ENCODE results near the gene TNIP1. TPM values are rescaled to one million over a fixed set of nuclear protein-coding genes. Genes with fewer than 3 reads are reported as not detected.

TNIP1 gene
- total and polyA plus RNA-seq, 2 experiments from 2014 or later = 57.0 to 64.6 TPM

GRCh38 chr5:151067632-151068432 lies 13.0 kb downstream of the TNIP1 start:
- Histone ChIP-seq H3K27ac (no peak overlapping the region), H2AFZ (no peak overlapping the region), H3K4me1 (ENCODE audit: insufficient read depth) (peaks cover 13% of the 10 kb centered on the region), H3K4me3 (no peak overlapping the region), H3K79me2 (peaks cover 92% of the 10 kb centered on the region), H3K4me2 (no peak overlapping the region), H4K20me1 (ENCODE audit: insufficient read depth, poor library complexity, severe bottlenecking) (peaks cover 55% of the 10 kb centered on the region), H3K9me3 (ENCODE audit: low read depth) (no peaks in the 10 kb centered on the region), H3K9me2 (replicated peaks; ENCODE audit: insufficient read depth) (no peaks in the 10 kb centered on the region), H3K27me3 (no peaks in the 10 kb centered on the region), H3K36me3 (replicated peaks; ENCODE audit: insufficient read depth, low read depth) (no peaks in the 10 kb centered on the region)
- TF ChIP-seq EZH2 (IDR thresholded peaks at IDR 0.05; ENCODE audit: borderline replicate concordance) (no peak), EZH2phosphoT487 (IDR thresholded peaks at IDR 0.05; ENCODE audit: low read depth, severe bottlenecking, unreplicated experiment) (no peak)
- TF ChIP-seq, protein P1, sequence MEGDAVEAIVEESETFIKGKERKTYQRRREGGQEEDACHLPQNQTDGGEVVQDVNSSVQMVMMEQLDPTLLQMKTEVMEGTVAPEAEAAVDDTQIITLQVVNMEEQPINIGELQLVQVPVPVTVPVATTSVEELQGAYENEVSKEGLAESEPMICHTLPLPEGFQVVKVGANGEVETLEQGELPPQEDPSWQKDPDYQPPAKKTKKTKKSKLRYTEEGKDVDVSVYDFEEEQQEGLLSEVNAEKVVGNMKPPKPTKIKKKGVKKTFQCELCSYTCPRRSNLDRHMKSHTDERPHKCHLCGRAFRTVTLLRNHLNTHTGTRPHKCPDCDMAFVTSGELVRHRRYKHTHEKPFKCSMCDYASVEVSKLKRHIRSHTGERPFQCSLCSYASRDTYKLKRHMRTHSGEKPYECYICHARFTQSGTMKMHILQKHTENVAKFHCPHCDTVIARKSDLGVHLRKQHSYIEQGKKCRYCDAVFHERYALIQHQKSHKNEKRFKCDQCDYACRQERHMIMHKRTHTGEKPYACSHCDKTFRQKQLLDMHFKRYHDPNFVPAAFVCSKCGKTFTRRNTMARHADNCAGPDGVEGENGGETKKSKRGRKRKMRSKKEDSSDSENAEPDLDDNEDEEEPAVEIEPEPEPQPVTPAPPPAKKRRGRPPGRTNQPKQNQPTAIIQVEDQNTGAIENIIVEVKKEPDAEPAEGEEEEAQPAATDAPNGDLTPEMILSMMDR (IDR thresholded peaks at IDR 0.05; ENCODE audit: poor library complexity) = no peak
- DNase-seq (ENCODE audit: low spot score) = no peak
- 97% methylated on average over 14 of the region's 14 CpGs for WGBS (ENCODE audit: low lambda C conversion rate, missing lambda C conversion rate)

DNA sequence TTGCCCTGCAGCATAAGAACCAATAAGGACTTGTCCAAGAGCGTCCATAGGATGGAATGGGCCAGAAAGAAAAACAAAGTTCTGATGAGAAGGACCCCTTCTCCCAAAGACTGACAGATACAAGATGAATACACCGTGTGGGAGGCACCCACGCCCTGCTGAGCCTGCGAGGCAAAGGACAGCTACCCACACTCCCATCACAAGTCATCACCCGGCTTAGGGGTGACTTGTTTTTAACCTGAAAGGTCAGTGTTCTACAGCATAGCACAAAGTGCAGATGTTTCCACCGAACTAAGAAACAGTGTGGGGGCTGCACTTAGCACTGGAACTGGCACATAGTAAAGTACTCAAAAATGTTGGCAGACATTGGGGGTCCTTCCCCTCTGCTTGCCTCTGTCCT lies 13.9 kb downstream of the TNIP1 start:
- 90% methylated on average over 6 of the region's 6 CpGs for WGBS (ENCODE audit: low lambda C conversion rate, missing lambda C conversion rate)
- TF ChIP-seq EZH2 (IDR thresholded peaks at IDR 0.05; ENCODE audit: borderline replicate concordance) (no peak), EZH2phosphoT487 (IDR thresholded peaks at IDR 0.05; ENCODE audit: low read depth, severe bottlenecking, unreplicated experiment) (no peak)
- TF ChIP-seq, protein P1 (IDR thresholded peaks at IDR 0.05; ENCODE audit: poor library complexity) = no peak
- no peak overlapping the region for H3K4me2 ChIP-seq
- H4K20me1 ChIP-seq (ENCODE audit: insufficient read depth, poor library complexity, severe bottlenecking) = peaks cover 49% of the 10 kb centered on the region
- H3K27me3 ChIP-seq = no peaks in the 10 kb centered on the region
- no peaks in the 10 kb centered on the region for H3K36me3 ChIP-seq (replicated peaks; ENCODE audit: insufficient read depth, low read depth)
- H3K9me3 ChIP-seq (ENCODE audit: low read depth) = no peaks in the 10 kb centered on the region
- H3K9me2 ChIP-seq (replicated peaks; ENCODE audit: insufficient read depth) = no peaks in the 10 kb centered on the region
- no peak overlapping the region for H3K4me3 ChIP-seq
- peaks cover 13% of the 10 kb centered on the region for H3K4me1 ChIP-seq (ENCODE audit: insufficient read depth)
- no peak overlapping the region for H3K27ac ChIP-seq
- DNase-seq (ENCODE audit: low spot score) = no peak
- no peak overlapping the region for H2AFZ ChIP-seq
- H3K79me2 ChIP-seq = peaks cover 89% of the 10 kb centered on the region

DNA sequence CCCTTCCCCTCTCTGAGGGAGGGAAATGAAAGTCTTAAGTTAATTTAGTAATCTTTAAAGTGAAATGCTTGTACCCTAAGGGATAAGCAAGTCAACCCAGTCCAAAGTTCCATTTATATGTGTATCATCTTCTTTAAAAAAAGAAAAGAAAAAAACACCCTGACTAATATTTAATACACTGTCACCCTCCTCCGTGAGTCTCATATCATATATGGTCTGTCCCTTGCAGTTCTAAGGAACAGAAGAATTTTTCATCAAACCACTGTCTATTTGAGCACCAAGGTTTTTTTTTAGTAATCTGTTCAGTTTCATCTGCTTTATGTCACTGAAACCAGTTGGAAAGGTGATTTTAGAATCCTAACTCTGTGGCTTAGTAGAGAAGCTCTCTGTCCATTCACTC lies 15.2 kb downstream of the TNIP1 start:
- 94% methylated on average over 1 of the region's 1 CpG for WGBS (ENCODE audit: low lambda C conversion rate, missing lambda C conversion rate)
- Histone ChIP-seq H3K9me3 (ENCODE audit: low read depth) (no peaks in the 10 kb centered on the region), H3K4me2 (no peak overlapping the region), H3K4me3 (no peak overlapping the region), H3K36me3 (replicated peaks; ENCODE audit: insufficient read depth, low read depth) (no peaks in the 10 kb centered on the region), H3K4me1 (ENCODE audit: insufficient read depth) (peaks cover 13% of the 10 kb centered on the region), H3K79me2 (peaks cover 79% of the 10 kb centered on the region), H3K27ac (no peak overlapping the region), H2AFZ (no peak overlapping the region), H3K9me2 (replicated peaks; ENCODE audit: insufficient read depth) (no peaks in the 10 kb centered on the region), H4K20me1 (ENCODE audit: insufficient read depth, poor library complexity, severe bottlenecking) (peaks cover 42% of the 10 kb centered on the region), H3K27me3 (no peaks in the 10 kb centered on the region)
- TF ChIP-seq EZH2phosphoT487 (IDR thresholded peaks at IDR 0.05; ENCODE audit: low read depth, severe bottlenecking, unreplicated experiment) (no peak), EZH2 (IDR thresholded peaks at IDR 0.05; ENCODE audit: borderline replicate concordance) (no peak)
- TF ChIP-seq, protein P1 (IDR thresholded peaks at IDR 0.05; ENCODE audit: poor library complexity) = no peak
- DNase-seq (ENCODE audit: low spot score) = no peak
